Upper lobe of left lung (tissue), 4 donors: ENCODE data around the gene GLP1R.

ENCODE experiments used
- POLR2A ChIP-seq, 4 donors: fragments of 450-650 bp; IDR thresholded peaks; one replicate each; pipeline ENCODE4 v1.5.1; 2016 to 2017; ENCODE audit warnings: antibody characterized with exemption in 4 of 4, mild to moderate bottlenecking in 2 of 4
- TF ChIP-seq, protein P1 (sequence below), 6 experiments: fragments of 450-650 bp in 4 of 6; fragments of 200-600 bp in 2 of 6; sonication (generic) in 2 of 6; IDR thresholded peaks; one replicate each; pipeline ENCODE4 v1.5.1; 2016 to 2019; ENCODE audit warnings: antibody characterized with exemption in 6 of 6

DNA sequence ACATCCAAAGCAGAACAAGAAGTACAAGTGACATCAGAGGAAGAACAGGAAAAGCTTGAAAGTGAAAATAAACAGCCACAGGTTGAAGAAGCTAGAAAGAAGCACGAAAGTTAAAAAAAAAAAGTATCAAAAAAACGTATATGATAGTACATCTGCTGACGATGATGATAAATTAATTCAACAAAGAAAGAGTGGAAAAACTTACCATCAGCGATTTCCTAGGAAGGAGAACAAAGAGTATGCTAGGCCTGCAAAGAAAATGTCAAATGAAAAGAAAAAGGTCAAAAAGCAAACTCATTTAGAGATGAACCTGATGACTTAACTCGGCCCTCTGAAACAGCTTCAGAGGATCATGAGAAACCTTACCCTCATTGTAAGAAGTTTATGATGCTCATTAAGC is 62.7 kb downstream of the GLP1R start:
- TF ChIP-seq POLR2A (IDR thresholded peaks at IDR 0.05): no peak
- TF ChIP-seq, protein P1, sequence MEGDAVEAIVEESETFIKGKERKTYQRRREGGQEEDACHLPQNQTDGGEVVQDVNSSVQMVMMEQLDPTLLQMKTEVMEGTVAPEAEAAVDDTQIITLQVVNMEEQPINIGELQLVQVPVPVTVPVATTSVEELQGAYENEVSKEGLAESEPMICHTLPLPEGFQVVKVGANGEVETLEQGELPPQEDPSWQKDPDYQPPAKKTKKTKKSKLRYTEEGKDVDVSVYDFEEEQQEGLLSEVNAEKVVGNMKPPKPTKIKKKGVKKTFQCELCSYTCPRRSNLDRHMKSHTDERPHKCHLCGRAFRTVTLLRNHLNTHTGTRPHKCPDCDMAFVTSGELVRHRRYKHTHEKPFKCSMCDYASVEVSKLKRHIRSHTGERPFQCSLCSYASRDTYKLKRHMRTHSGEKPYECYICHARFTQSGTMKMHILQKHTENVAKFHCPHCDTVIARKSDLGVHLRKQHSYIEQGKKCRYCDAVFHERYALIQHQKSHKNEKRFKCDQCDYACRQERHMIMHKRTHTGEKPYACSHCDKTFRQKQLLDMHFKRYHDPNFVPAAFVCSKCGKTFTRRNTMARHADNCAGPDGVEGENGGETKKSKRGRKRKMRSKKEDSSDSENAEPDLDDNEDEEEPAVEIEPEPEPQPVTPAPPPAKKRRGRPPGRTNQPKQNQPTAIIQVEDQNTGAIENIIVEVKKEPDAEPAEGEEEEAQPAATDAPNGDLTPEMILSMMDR (IDR thresholded peaks at IDR 0.05): no peak
